Measurements from ENCODE around the gene KLF5. TPM values are rescaled to one million over a fixed set of nuclear protein-coding genes. Genes with fewer than 3 reads are reported as not detected.

Gene KLF5
- total and polyA plus RNA-seq, 2 experiments from 2014 or later, result 1.5 to 1.8 TPM

GRCh38 chr13:73103238-73103637 is 44.4 kb downstream of the KLF5 start:
- Histone ChIP-seq H2AFZ (no peak overlapping the region), H3K27ac (ENCODE audit: low read depth) (no peak overlapping the region), H3K36me3 (ENCODE audit: insufficient read depth) (no peaks in the 10 kb centered on the region), H3K4me3 (no peak overlapping the region), H3K4me1 (ENCODE audit: insufficient read depth) (no peaks in the 10 kb centered on the region), H4K20me1 (replicated peaks; ENCODE audit: insufficient read depth) (no peaks in the 10 kb centered on the region), H3K4me2 (no peak overlapping the region), H3K9me2 (ENCODE audit: insufficient read depth) (no peaks in the 10 kb centered on the region), H3K27me3 (ENCODE audit: insufficient read depth) (no peaks in the 10 kb centered on the region), H3F3A (replicated peaks; ENCODE audit: low read depth) (no peaks in the 10 kb centered on the region), H3K79me2 (replicated peaks; ENCODE audit: insufficient read depth) (no peaks in the 10 kb centered on the region)
- Mint-ChIP-seq H3K4me3 (no peak overlapping the region), H3K27me3 (ENCODE audit: insufficient read depth, low read depth, poor library complexity) (peaks cover 5% of the 10 kb centered on the region), H3K27ac (no peak overlapping the region), H3K4me1 (no peaks in the 10 kb centered on the region), H3K36me3 (ENCODE audit: low read depth) (no peaks in the 10 kb centered on the region), H3K9me3 (peaks cover 2% of the 10 kb centered on the region; the same call in 1 of the 3 replicates)
- no peak for ATAC-seq
- no peak for TF ChIP-seq EZH2phosphoT487 (IDR thresholded peaks at IDR 0.05; ENCODE audit: unreplicated experiment)
- TF ChIP-seq ZNF331 (CRISPR knock-in tag; IDR thresholded peaks at IDR 0.05; ENCODE audit: low read depth), result no peak
- TF ChIP-seq JUNB (IDR thresholded peaks at IDR 0.05; ENCODE audit: unreplicated experiment), result no peak
- TF ChIP-seq STAT1 (IDR thresholded peaks at IDR 0.05; ENCODE audit: unreplicated experiment), result no peak
- no peak for TF ChIP-seq ZNF114 (CRISPR knock-in tag; IDR thresholded peaks at IDR 0.05)
- TF ChIP-seq POLR2AphosphoS5 (IDR thresholded peaks at IDR 0.05; ENCODE audit: low read depth), result no peak
- TF ChIP-seq REST (IDR thresholded peaks at IDR 0.05; ENCODE audit: unreplicated experiment), result no peak
- TF ChIP-seq ZNF462 (CRISPR knock-in tag; IDR thresholded peaks at IDR 0.05), result no peak
- no peak for TF ChIP-seq CREB1 (CRISPR knock-in tag; IDR thresholded peaks at IDR 0.05; ENCODE audit: low read depth)
- TF ChIP-seq EZH2 (IDR thresholded peaks at IDR 0.05; ENCODE audit: low read depth, unreplicated experiment), result no peak
- no peak for TF ChIP-seq NANOG (IDR thresholded peaks at IDR 0.05; ENCODE audit: borderline replicate concordance)
- TF ChIP-seq ETS1 (IDR thresholded peaks at IDR 0.05), result no peak
- TF ChIP-seq CTCF (conservative IDR thresholded peaks at IDR 0.05; ENCODE audit: low read depth in 2 of 2), result no peak
- DNase-seq (ENCODE audit: low spot score), result no peak
